A673 (cell line): ENCODE measurements around the gene ERVFRD-1. TPM values are rescaled to one million over a fixed set of nuclear protein-coding genes. Genes with fewer than 3 reads are reported as not detected.
"Not testable (repeated sequence)": the region's sequence is repeated elsewhere in the genome, so short reads cannot be mapped to it uniquely, and the experiment has no call there.

ENCODE experiments used
- BruUV-seq: library from RNA; stranded (reverse); fragments of 400-500 nt; replicated peaks from 2 replicates; lab custom pipeline; 2021; lab: Mats Ljungman, UMichigan
- CTCF ChIA-PET: fragments of 300-600 bp; sonication (Branson Sonifier 250); formaldehyde crosslinking; loops from one replicate; lab custom pipeline; 2022; ENCODE audit warnings: antibody characterized with exemption; lab: Charles Lee
- POLR2A ChIA-PET: fragments of 300-600 bp; sonication (Branson Sonifier 250); formaldehyde crosslinking; loops from one replicate; lab custom pipeline; 2022; ENCODE audit warnings: antibody characterized with exemption; ENCODE audit not compliant: low non-redundant PET; lab: Charles Lee
- DNase-seq: peaks from one replicate; pipeline ENCODE4 v3.0.0-alpha.2; 2015; ENCODE audit warnings: low spot score
- H3K27ac ChIP-seq: fragments of 200-600 bp; sonication (generic); 2 replicates; pipeline ENCODE4 v1.5.1; 2016; ENCODE audit warnings: mixed run types, low read depth, mild to moderate bottlenecking, mixed read lengths, antibody characterized with exemption, low read length; ENCODE audit not compliant: poor library complexity, severe bottlenecking
- H3K27me3 ChIP-seq: fragments of 200-600 bp; sonication (generic); replicated peaks from 2 replicates; pipeline ENCODE4 v1.6.1; 2017; ENCODE audit warnings: mixed run types, low read depth, mild to moderate bottlenecking, mixed read lengths, antibody characterized with exemption, low read length; ENCODE audit not compliant: insufficient read depth, poor library complexity
- H3K36me3 ChIP-seq: fragments of 200-600 bp; sonication (generic); 2 replicates; pipeline ENCODE4 v1.6.1; 2016; ENCODE audit warnings: mixed run types, mild to moderate bottlenecking, mixed read lengths, antibody characterized with exemption, low read length; ENCODE audit not compliant: insufficient read depth, poor library complexity, severe bottlenecking
- H3K4me1 ChIP-seq: fragments of 200-600 bp; sonication (generic); 2 replicates; pipeline ENCODE4 v1.6.1; 2017; ENCODE audit warnings: mixed run types, mild to moderate bottlenecking, mixed read lengths, antibody characterized with exemption, low read length; ENCODE audit not compliant: insufficient read depth, poor library complexity, severe bottlenecking
- H3K4me3 ChIP-seq: fragments of 200-600 bp; sonication (generic); 2 replicates; pipeline ENCODE4 v1.5.1; 2016; ENCODE audit warnings: low read depth, mixed run types, mild to moderate bottlenecking, mixed read lengths, low read length; ENCODE audit not compliant: poor library complexity, severe bottlenecking
- H3K9me3 ChIP-seq: fragments of 200-600 bp; sonication (generic); 2 replicates; pipeline ENCODE4 v1.6.1; 2016; ENCODE audit warnings: mixed run types, low read depth, mild to moderate bottlenecking, mixed read lengths, antibody characterized with exemption, low read length; ENCODE audit not compliant: poor library complexity, severe bottlenecking
- EZH2 ChIP-seq: fragments of 200-600 bp; sonication (generic); IDR thresholded peaks from 2 replicates; pipeline ENCODE4 v1.6.1; 2017; ENCODE audit warnings: borderline replicate concordance, low read depth, mild to moderate bottlenecking, mixed read lengths, antibody characterized with exemption, low read length; ENCODE audit not compliant: poor library complexity, severe bottlenecking
- intact Hi-C: fragments of 100-400 bp; cut with micrococcal nuclease; formaldehyde crosslinking; loops from one replicate; pipeline ENCODE4 v1.10.0; 2022; ENCODE audit not compliant: unreplicated experiment
- total RNA-seq: library from RNA; stranded (reverse); gene quantifications from 2 replicates; pipeline ENCODE4 v1.2.3, GENCODE V29; 2021
- TF ChIP-seq, protein P1 (sequence below): fragments of 300-800, 200-600 bp; sonication (generic); conservative IDR thresholded peaks from 2 replicates; pipeline ENCODE4 v1.5.1; 2017; ENCODE audit warnings: low read depth, mild to moderate bottlenecking, antibody characterized with exemption, low read length, moderate library complexity, mixed read lengths

Gene ERVFRD-1
- total RNA-seq, 1 experiment from 2014 or later = 0.11 TPM

DNA sequence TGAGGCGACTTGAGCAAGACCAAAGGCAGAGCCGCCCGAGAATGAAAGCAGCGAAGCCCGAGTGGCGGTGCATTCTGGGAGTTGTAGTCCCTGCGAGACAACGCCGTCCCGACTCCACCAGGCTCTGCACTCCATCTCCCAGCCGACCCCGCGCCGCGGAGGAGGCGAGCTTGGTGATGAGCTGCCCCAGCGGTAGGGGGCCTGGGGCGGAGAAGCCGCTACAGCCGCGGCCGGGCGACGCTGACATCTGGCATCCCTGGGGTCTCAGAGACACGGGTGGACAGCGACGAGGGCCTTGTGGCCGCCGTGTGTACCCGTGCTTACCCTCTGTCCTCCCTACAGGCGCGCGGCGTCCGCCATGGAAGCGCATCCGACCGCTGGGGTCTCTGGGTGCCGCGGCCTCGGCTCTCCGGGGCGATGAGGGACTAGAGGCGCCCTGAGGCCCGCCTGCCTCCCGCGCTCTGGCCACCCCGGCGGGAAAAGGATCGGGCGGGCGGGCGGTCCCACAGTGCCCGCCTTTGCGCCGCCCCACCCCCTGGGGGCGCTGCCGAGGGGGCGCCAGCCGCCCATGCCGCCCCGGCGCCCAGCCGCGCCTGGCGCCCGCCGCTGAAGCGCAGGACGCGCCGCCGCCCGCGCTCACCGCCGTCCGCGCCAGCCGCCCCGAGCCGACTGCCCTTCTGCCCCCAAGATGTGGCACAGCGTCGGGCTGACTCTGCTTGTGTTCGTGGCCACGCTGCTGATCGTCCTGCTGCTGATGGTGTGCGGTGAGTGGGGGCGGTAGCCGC is 17.7 kb downstream of the ERVFRD-1 start, which contains the start of gene SMIM13:
SMIM13 (plus strand) TSS at position 209 of the 785 bp plus-strand sequence; CDS start at position 689, 480 bp downstream.
- no peaks in the 10 kb centered on the region for H3K36me3 ChIP-seq
- H3K27me3 ChIP-seq = no peaks in the 10 kb centered on the region
- H3K27ac ChIP-seq = peak within 1 kb of the TSS; percentile 94
- peak within 1 kb of the TSS; percentile 84 for H3K4me3 ChIP-seq
- no peaks in the 10 kb centered on the region for H3K9me3 ChIP-seq
- no peak for TF ChIP-seq EZH2
- TF ChIP-seq, protein P1, sequence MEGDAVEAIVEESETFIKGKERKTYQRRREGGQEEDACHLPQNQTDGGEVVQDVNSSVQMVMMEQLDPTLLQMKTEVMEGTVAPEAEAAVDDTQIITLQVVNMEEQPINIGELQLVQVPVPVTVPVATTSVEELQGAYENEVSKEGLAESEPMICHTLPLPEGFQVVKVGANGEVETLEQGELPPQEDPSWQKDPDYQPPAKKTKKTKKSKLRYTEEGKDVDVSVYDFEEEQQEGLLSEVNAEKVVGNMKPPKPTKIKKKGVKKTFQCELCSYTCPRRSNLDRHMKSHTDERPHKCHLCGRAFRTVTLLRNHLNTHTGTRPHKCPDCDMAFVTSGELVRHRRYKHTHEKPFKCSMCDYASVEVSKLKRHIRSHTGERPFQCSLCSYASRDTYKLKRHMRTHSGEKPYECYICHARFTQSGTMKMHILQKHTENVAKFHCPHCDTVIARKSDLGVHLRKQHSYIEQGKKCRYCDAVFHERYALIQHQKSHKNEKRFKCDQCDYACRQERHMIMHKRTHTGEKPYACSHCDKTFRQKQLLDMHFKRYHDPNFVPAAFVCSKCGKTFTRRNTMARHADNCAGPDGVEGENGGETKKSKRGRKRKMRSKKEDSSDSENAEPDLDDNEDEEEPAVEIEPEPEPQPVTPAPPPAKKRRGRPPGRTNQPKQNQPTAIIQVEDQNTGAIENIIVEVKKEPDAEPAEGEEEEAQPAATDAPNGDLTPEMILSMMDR = peak; percentile 42
- ChIA-PET CTCF (interaction anchor here (1.0 kb wide), 1 partner anchor 220 kb away, joined by 3 read pairs; no protein-coding TSS in a partner anchor), POLR2A (no interaction called here)
- no TSS peak for BruUV-seq
- H3K4me1 ChIP-seq = peaks cover 19% of the 10 kb centered on the region
- peak; percentile 99 for DNase-seq
- intact Hi-C loops = loop anchor here (1.0 kb wide), 1 partner anchor 402 kb away; no protein-coding TSS in a partner anchor

DNA sequence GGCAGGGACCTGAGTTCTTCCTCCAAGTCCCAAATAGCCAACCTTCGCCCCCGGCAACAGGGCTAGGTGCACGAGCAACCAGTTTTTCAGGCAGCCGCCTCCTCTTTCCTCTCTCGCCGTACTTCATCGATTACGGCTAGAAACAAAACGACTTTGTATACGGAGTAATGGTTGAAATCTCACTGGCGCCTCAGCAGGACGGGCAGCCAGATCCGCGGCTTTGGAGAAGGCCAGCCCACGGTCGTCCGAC is 18.2 kb downstream of the ERVFRD-1 start:
- H3K27ac ChIP-seq = peak overlapping the region; percentile 94
- POLR2A ChIA-PET = no interaction called here
- intact Hi-C loops = no loop called here

DNA sequence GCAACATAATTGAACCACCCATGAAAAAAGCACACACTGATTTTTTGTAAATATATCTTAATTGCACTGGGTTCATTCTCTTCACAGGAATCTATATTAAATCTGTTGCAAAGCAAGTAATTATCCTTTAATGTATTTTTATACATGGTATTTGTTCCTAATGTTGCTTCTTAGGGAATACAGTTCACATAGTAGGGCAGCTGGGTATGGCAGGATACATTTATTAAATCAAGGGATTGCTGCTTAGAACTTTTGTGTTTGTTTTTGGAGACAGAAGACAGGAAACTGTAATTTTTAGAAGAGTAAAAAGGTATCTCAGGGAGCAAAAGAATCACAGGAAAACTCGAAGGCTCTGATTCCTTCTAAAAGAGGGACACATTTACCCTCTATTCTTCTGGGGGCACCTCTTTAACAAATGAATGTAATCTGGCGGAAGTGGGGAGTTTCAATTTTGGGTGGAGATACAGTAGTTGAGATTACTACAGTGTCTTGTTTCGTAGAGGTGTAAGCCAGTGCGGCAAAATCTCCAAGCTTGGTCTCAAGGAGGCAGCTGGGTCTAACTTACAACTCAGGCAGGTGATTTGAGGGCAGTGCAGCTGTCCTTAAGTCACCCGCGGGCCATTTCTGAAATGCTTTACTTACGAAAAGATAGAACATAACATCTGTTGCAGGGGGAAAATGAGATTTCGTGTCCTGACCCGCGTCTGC is 18.7 kb downstream of the ERVFRD-1 start:
- Histone ChIP-seq H3K4me3 (peak overlapping the region; percentile 84), H3K27ac (peak overlapping the region; percentile 94), H3K36me3 (no peaks in the 10 kb centered on the region), H3K9me3 (no peaks in the 10 kb centered on the region), H3K4me1 (peaks cover 19% of the 10 kb centered on the region), H3K27me3 (no peaks in the 10 kb centered on the region)
- CTCF ChIA-PET = interaction anchor here (1.0 kb wide), 1 partner anchor 219 kb away, joined by 3 read pairs; no protein-coding TSS in a partner anchor
- POLR2A ChIA-PET = no interaction called here
- DNase-seq = peak; percentile 39
- TSS peak; percentile 84 for BruUV-seq
- TF ChIP-seq EZH2 = no peak
- TF ChIP-seq, protein P1 = no peak
- intact Hi-C loops = no loop called here

More for the DNA sequence above, 18.2 kb downstream of the ERVFRD-1 start:
- CTCF ChIA-PET = interaction anchor here (1.0 kb wide), 1 partner anchor 220 kb away, joined by 3 read pairs; no protein-coding TSS in a partner anchor
- Histone ChIP-seq H3K9me3 (no peaks in the 10 kb centered on the region), H3K36me3 (no peaks in the 10 kb centered on the region), H3K4me1 (peaks cover 19% of the 10 kb centered on the region), H3K27me3 (no peaks in the 10 kb centered on the region), H3K4me3 (peak overlapping the region; percentile 84)
- DNase-seq = no peak
- TF ChIP-seq, protein P1 = no peak
- TF ChIP-seq EZH2 = no peak
- BruUV-seq = no TSS peak

DNA sequence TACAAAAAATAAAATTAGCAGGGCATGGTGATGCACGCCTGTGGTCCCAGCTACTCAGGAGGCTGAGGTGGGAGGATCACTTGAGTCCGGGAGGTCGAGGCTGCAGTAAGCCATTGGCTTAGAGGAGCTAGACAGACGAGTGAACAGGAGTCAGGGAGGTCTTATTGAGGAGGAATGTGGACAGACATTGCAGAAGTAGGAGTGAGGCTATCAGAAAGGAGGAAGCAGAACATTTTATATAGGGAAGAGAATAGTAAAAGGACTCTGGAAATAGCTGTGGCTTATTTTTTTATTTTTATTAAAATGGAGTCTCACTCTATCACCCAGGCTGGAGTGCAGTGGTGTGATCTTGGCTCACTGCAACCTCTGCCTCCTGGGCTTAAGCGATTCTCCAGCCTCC is 20.4 kb downstream of the ERVFRD-1 start:
- BruUV-seq, POLR2A ChIA-PET, DNase-seq, intact Hi-C loops, H3K36me3 ChIP-seq, H3K9me3 ChIP-seq, H3K27ac ChIP-seq, H3K4me3 ChIP-seq, CTCF ChIA-PET, H3K27me3 ChIP-seq: not testable (repeated sequence)
- peaks cover 16% of the 10 kb centered on the region for H3K4me1 ChIP-seq
